ENCODE measurements around the gene SPAST. TPM values are rescaled to one million over a fixed set of nuclear protein-coding genes. Genes with fewer than 3 reads are reported as not detected.

The SPAST gene
- 19.3 and 24.3 TPM in 2 replicates for total RNA-seq (2014; rRNA removed; shearing (Covaris generic))

DNA sequence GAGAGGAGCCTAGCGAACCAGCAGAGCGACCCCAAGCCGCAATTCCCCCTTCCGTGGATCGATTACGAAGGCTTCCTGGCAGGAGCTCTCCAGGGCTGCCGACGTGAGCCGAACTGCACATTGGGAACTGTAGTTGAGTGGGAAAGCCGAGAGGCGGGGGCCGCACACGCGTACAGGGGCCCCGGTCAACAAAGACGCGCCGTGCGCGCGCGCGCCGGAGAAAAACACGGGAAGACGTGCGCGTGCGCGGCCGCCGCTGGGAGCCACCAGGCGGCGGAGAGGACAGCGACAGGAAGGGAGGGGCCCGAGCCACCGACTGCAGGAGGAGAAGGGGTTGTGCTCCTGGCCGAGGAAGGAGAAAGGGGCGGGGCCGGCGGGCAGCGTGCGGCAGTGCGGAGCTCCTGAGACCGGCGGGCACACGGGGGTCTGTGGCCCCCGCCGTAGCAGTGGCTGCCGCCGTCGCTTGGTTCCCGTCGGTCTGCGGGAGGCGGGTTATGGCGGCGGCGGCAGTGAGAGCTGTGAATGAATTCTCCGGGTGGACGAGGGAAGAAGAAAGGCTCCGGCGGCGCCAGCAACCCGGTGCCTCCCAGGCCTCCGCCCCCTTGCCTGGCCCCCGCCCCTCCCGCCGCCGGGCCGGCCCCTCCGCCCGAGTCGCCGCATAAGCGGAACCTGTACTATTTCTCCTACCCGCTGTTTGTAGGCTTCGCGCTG lies at the start of gene SPAST:
Gene SPAST (plus strand): TSS at position 247 of the 711 bp plus-strand sequence. CDS start 276 bp downstream, at position 523.

GRCh38 chr2:32039447-32040219 lies 23.7 kb upstream of the SPAST start, which contains the start of gene DPY30:
Gene DPY30 (minus strand): TSS chr2:32039805. CDS start chr2:32039456, 349 bp downstream.

Other genes with a start within 250 kb of the SPAST start
- 22.7 and 34.2 TPM in 2 replicates for gene MEMO1, start 52.5 kb upstream of the SPAST start, total RNA-seq (2014; rRNA removed; shearing (Covaris generic))
- 44.8 and 70.0 TPM in 2 replicates for gene DPY30, start 23.8 kb upstream of the SPAST start, total RNA-seq (2014; rRNA removed; shearing (Covaris generic))
- 10.9 and 14.1 TPM in 2 replicates for gene SLC30A6, start 102.3 kb downstream of the SPAST start, total RNA-seq (2014; rRNA removed; shearing (Covaris generic))
- gene NLRC4, start 201.3 kb downstream of the SPAST start, total RNA-seq (2014; rRNA removed; shearing (Covaris generic)): not detected in 2 replicates
- 11.3 and 17.3 TPM in 2 replicates for gene YIPF4, start 214.3 kb downstream of the SPAST start, total RNA-seq (2014; rRNA removed; shearing (Covaris generic))